GM19438 (cell line): ENCODE measurements around the gene GAPDHS.

ENCODE experiments used
- ATAC-seq: cut with Tn5 transposase; IDR thresholded peaks from one replicate; pipeline ENCODE4 v1.9.1; 2021; ENCODE audit warnings: low read depth; ENCODE audit not compliant: unreplicated experiment

GAPDHS gene

DNA sequence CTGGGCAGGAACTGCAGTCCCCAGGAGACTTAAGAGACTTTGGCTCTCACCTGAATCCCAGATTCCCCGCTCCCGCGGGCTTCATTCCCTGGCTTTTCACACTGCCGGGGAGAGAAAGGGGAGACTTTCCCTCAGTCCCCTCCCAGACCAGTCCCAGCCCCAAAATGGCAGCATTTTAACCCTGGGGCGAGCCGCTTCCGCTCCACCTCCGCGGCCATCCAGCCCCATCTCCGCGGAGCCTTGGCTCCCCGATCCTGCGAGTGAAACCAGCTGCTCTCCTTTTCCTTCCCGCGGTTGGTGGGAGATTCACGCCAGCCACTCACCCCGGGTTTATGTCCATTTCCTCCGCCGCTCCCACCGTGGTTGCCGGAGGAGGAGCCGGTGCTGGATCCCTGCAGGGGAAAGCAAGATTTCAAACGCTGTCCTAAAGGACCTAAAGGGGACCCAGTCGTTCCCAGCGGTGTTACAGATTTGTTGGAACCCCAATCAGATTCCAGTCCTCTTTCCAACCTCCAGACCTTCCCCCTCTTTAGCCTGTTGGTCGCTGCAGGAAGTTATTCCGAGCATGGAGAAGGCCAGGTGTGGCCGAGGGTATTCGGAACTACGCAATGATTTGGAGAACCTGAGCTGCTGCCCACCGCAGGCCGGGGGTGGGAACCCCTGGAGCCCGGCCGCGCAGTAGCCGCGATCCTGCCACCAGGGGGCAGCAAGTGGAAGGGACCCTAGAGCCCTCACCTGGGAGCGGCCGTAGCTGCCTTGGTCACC lies 23.2 kb upstream of the GAPDHS start:
- ATAC-seq = no peak

DNA sequence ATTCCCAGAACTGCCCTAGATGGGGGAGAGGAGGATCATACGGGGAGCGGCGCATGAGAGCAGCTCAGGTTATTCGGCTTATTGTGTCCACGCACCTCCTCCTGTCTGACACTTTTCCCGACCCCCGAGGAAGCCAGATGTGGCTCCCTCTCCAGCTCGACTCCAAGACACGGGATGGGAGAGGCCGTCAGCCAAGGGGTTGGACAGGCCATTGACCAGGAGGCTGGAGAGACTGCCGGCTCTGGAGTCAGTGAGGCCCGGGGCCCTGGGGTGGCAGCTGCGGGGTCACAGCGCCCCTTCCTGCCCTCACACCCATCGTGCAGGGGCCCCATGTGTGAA lies 22.7 kb upstream of the GAPDHS start:
- ATAC-seq = no peak

DNA sequence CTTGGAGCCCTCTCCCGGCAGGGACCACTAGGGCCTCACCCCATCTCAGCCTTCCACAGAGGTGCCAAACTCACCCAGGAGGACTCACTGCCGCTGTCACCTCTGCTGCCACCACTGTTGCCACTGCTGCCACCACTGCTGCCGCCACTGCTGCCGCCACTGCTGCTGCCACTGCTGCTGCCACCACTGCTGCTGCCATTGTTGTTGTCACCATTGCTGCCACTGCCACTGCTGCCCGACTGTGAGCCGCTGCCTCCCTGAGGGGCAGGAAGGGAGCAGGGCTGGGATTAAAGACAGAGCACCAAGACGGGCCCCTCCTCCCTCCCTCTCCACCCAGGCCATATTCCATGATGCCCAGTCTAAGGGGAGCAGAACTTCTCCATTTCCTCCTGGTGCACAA lies 21.9 kb upstream of the GAPDHS start:
- ATAC-seq = no peak

GRCh38 chr19:35512831-35513627 lies 20.2 kb upstream of the GAPDHS start:
- ATAC-seq = no peak

DNA sequence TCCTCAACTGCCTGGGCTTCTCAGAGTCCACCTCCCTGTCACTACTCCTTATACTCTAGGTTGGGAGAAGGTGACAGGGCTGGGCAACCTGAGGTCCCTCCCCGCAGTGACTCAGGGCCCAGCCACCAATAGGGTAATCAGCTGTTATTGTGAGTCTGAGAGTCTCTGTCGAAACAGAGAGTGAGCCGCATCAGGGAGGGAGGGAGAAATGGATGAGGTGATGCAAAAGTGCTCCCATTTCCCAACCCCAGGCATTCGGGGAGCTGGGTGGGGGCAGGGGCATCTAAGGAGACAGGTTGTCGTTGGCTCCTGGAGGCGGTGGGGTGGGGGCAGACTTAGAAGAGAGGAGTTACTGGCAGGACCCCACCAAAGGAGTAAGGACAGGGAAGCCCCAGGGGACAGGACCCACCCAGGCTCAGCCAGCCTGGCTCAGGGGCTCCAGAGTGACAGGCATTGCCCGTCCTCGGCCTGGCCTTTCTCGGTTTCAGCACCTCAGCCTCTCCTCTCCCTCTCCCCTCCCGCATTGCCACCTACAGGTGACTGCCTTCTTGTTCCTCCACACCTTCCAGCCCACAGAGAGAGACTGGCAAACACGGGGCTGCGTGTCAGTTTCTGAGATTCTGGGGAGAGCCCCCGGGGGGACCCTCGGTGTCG lies 19.5 kb upstream of the GAPDHS start, which contains the start of gene DMKN:
DMKN (minus strand) TSS at position 22 of the 654 bp plus-strand sequence. CDS start 174 bp downstream, outside the sequence.
- ATAC-seq = no peak

GRCh38 chr19:35514282-35514809 lies 18.9 kb upstream of the GAPDHS start:
- ATAC-seq = no peak

DNA sequence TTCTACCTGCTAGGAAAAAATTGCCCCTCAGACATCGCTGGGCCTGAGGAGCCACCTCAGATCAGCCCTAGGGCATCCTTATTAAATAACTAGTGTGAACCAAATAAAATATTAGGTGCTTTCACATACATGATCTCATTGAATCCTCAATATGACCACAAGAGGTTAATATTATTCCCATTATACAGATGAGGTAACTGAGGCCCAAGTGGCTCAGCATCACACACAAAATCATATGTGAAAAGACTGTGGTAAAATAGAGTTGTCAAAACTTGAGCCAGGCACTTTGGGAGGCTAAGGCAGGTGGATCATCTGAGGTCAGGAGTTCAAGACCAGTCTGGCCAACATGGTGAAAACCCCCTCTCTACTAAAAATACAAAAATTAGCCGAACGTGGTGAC lies 16.9 kb upstream of the GAPDHS start:
- no peak for ATAC-seq

DNA sequence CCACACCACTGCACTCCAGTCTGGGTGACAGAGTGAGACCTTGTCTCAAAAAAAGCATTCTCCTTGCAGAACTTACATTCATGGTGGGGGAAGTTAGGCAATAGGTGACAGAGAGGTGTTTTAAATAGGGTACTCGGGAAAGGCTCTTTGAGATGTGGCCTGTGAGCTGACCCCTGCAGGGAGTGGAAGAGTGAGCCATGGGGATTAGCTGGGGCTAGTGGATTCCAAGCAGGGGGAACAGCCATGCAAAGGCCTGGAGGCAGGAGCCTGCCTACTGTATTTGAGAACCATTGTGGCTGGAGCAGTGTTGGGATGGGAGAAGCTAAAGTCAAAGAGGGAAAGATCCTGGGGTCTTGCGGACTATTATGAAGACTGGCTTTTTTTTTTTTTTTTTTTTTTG lies 15.9 kb upstream of the GAPDHS start:
- ATAC-seq = no peak

DNA sequence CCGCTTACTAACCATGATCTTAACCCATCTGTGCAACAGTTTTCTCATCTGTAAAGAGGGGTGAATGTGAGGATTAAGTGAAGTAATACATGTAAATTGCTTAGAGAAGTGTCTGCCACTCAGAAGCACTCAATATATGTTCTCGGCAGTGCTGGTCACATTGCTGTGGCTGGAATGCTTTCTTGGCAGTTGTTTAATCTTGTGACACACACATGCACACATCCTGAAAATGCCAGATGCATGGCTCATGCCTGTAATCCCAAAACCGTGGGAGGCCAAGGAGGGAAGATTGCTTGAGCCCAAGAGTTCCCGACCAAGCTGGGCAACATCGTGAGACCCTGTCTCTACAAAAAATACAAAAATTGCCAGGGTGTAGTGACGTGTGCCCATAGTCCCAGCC lies 14.9 kb upstream of the GAPDHS start:
- no peak for ATAC-seq

DNA sequence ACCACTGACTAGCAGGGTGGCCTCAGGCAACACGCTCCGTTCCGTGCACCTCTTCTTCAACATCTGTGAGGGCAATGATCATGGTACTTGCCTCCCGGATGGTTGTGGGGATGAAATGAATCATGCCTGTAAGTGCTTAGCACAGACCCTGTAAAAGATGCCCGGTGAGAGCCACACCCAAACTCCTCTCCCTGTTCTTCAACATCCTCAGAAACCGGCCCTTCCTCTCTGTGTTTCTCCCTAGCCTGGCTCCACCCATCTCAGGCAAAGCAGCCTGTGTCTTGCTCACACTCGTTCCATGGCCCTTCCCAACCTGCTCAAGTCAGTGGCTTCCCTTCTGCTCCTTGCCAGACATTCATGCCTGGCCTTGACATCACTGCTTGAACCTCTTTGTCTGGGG lies 14.0 kb upstream of the GAPDHS start:
- no peak for ATAC-seq

DNA sequence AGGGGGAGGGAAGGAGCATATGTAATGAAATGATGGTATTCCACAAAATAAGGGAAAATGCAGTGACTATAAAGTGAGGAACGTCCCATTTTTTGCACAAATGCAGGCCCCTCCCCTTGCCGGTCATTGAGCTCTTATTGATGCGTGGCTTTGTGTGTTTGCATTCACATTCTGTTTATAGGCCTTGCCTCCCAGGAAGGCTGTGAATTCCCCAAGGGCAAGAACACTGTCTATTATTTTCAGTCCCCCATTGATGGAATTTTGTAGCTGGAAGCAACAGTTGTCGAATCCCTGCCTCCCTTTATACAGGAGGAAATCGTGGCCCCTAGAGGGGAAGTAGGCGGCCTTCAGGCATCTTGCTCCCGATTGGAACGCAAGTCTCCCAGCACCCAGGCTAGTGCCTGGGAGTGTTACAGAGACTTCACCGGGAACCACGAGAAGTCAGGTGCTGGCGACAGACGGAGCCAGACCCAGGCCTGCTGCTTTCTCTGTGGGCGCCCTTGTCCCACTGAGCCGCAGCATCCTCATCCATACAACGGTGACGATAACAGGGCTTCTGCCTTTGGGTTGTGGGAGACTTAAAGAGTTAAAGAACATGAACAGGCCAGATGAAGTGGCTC lies 12.0 kb upstream of the GAPDHS start:
- ATAC-seq = no peak

DNA sequence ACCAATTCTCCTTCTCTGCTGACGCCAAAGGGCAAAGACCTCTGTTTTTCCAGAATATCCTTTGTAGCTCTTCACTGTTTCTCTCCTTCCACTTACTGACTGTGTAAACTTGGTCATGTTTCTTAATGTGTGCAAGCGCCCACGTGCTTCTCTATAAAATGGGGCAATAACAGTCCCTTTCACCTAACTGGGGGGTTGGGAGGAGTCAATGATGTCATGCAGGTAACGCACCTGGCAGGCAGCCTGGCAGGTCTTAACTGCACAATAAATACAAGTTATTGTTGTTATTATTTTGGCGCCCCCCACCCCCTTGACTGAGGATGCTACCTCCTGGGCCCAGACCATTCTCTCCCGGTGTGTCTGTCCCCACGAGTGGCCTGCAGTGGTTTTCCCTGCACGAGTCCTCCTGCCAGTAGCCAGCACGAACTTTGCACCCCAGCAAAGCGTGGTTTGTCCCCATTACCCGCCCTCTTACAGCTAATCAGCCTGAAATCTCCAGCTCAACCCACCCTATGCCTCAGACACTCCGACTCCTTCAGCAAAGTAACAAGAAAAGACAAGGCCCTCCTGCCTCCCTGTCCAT lies 10.4 kb upstream of the GAPDHS start:
- no peak for ATAC-seq

DNA sequence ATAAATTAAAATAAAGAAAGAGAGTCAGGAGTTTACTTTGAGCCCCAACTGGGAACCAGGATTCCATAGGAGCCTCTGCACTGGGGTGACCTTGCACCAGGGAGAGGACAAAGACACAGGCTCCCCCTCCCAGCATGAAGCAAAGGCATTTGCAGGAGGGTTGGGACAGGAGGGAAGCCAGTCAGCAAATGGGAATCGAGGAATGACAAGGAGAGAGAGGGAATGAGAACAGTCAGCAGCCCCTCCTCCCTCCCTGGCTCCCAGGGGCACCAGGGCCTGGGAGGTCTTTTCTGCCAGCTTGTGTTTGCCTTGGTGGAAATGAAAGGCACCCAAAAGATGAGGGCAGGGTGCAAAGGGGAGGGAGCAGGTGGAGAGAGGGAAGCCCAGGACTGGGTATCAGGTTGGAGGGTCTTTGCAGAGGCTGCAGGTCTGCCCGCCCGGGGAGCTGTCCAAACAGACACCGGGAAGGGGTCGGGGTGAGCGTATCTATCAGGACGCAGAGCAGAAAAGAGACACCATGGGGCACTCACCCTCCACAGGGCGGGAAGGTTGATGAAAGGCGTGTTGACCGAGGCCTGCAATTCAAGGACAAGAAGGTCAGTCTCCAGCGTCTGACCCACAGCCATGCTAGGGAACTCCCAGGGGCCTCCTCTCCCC lies 8.9 kb upstream of the GAPDHS start:
- ATAC-seq = no peak

DNA sequence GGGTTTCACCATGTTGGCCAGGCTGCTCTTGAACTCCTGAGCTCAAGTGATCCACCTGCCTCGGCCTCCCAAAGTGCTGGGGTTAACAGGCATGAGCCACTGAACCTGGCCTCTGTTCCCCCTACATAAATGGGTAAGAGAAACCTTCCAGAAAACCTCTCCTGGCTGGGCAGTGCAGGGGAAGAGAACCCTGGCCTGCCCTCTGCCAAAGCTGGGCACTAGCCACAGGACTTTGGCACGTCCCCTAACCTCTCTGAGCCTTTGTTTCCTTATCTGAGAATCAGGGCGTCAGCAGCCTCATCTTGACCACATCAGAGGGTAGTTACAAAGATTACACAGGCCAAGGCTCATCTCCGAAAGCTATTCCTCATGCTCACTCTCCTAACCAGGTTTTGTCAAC lies 7.4 kb upstream of the GAPDHS start:
- ATAC-seq = no peak

GRCh38 chr19:35528218-35529038 lies 4.8 kb upstream of the GAPDHS start, which contains the start of gene SBSN:
TSS of gene SBSN (minus strand) at chr19:35528311. CDS start at chr19:35528281, 30 bp downstream.
- ATAC-seq = no peak

DNA sequence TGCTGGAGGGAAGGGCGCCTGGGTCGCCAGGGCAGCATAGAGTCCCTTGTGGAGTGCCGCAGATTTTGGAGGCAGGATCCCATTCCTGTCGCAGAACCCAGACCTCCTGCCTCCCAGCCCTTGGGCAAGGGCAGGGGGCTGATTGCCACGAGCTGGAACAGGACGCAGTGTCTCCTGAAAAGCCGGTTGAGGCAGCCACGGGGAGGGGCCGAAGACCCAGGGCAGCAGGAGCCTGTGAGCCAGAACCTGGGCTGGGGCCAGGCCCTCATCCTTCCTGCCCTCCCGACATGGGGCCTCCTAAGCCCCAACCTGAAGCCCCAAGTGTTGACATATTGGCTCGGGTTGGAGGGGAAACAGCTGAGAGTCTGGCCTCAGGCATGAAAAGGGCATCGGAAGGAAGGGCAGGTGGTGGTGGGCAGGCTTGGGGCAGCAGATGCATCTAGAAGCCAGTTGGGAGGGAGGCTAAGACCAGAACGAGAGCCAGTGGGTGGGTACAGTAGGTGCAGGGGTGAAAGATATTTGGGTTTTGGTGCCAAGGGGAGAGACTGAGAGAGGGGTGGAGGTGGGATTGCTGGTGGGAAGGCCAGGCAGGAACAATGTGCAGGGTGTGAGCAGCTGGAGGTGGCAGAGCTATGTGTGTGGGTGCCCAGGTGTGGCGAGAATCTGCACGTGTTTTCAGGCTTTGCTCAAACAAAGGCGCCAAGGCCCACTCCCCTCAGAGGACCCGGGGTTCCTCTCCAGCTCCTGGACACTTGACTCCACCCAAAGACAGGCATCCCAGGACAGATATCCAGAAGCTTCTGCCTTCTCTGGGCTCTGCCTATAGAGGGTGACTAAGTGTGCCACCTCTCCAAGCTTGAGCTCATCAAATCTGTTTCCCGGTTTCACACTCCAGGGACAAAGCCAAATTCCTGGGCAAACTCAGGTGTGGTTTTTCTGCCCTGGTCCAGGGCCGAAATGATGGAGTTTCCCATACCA lies 3.7 kb upstream of the GAPDHS start:
- ATAC-seq = no peak

DNA sequence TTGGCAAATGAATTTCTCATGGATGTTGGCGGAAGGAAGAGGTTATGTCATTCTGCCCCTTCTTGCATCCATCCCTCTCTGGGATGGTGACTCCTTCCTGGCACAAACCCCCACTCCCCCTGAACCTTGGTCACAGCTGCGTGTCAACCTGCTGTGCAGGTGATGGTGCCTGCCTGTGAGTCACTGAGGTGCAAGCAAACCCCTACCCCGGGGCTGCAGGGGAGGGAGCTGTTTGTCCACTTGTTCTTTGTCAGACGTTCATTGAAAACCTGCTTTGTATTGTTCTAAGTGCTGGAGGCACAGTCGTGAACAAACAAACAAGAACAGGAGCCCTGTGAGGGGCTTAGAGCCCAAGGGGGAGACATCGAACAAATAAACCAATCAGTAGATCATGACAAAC lies 2.0 kb upstream of the GAPDHS start:
- ATAC-seq = no peak

DNA sequence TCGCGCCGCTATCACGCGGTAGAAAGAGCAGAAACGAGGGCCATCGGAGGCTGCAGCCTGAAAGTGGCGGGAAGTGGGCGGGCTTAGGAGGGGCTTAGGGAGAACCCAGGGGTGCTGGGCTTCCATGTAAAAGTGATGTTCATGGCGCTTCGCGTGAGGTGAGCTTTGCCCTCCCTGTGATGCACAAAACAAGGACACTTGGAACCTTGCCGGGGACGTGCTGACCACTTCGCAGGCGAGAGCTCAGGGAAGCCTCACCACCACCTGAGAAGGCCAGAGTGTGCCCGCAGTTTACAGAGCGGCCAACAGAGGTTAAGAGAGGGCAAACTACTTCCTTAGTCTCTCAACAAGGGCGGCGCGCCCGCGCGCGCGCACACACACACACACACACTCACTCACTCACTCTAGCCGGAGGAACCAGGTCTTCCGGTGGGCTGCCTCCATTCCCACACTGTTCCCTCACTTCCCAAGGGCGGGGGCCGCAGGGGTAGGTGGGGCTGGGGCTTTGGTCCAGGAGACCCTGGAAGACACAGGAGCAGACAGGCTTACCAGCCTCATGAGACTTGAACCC lies 651 bp downstream of the GAPDHS start:
- no peak for ATAC-seq
